ENCODE data around the gene MICU1. TPM values are rescaled to one million over a fixed set of nuclear protein-coding genes. Genes with fewer than 3 reads are reported as not detected.
A peak's percentile ranks its signal among the peaks of the same experiment; 100 is the strongest.
"Not testable (repeated sequence)": the region's sequence is repeated elsewhere in the genome, so short reads cannot be mapped to it uniquely, and the experiment has no call there.

Gene MICU1
- total RNA-seq, 2 experiments from 2014 or later: 41.2 to 41.7 TPM

DNA sequence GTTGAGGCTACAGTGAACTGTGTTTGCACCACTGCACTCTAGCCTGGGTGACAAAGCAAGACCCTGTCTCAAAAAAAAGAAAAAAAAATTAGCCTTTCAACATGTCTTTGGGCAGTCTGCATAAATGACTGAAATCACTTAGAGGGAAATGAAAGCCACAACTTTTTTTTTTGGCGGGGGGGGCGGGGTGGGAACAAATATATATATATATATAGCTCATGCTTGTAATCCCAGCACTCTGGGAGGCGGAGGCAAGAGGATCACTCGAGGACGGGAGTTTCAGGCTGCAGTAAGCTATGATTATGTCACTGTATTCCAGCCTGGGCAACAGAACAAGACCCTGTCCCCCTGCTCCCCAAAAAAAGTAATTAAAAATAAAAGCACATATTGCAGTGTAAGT is 23.4 kb upstream of the MICU1 start:
- DNase-seq: no peak
- ChIA-PET CTCF (no interaction called here), POLR2A (no interaction called here)
- no peaks in the 10 kb centered on the region for H3K36me3 Mint-ChIP-seq
- H3K27ac Mint-ChIP-seq: no peak overlapping the region
- H3K27me3 Mint-ChIP-seq: no peaks in the 10 kb centered on the region
- no peaks in the 10 kb centered on the region for H3K4me1 Mint-ChIP-seq (ENCODE audit: low read depth)
- H3K4me3 Mint-ChIP-seq: no peak overlapping the region
- H3K9me3 Mint-ChIP-seq: no peaks in the 10 kb centered on the region
- intact Hi-C loops (cut with micrococcal nuclease): no loop called here

DNA sequence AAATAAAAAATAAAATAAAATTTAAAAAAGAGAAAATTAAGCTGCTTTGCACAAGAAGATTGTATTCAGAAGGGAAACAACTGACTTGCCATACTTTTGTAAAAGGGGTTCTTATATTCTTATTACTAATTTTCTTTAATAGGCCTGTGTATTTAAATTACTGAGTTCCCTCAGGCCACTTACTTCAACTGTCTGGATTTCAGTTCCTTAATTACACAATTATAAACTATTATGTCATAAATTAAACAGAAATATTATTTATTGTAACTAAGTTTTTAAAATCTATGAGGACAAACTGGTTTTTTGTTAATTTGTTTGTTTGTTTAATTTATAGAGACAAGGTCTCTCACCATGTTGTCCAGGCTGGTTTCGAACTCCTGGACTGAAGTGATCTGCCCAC is 22.4 kb upstream of the MICU1 start:
- intact Hi-C loops (cut with micrococcal nuclease): no loop called here
- ChIA-PET CTCF (no interaction called here), POLR2A (no interaction called here)
- H3K4me1 Mint-ChIP-seq (ENCODE audit: low read depth): no peaks in the 10 kb centered on the region
- H3K9me3 Mint-ChIP-seq: no peaks in the 10 kb centered on the region
- no peak for DNase-seq
- no peaks in the 10 kb centered on the region for H3K36me3 Mint-ChIP-seq
- no peak overlapping the region for H3K4me3 Mint-ChIP-seq
- H3K27me3 Mint-ChIP-seq: no peaks in the 10 kb centered on the region
- H3K27ac Mint-ChIP-seq: no peak overlapping the region

DNA sequence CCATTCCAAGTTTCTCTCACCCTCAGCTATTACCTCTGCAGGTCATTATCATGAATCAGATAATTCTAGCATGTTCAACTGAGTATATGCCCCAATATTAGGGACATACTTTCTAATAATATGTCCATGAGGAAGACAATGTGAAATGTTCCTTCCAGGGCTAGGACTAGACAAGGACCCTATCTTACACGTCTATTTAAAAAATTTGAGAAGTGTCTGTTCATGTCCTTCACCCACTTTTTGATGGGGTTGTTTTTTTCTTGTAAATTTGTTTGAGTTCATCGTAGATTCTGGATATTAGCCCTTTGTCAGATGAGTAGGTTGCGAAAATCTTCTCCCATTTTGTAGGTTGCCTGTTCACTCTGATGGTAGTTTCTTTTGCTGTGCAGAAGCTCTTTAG is 21.1 kb upstream of the MICU1 start:
- H3K27ac Mint-ChIP-seq; H3K4me3 Mint-ChIP-seq; H3K36me3 Mint-ChIP-seq; DNase-seq; H3K27me3 Mint-ChIP-seq; intact Hi-C loops (cut with micrococcal nuclease); H3K9me3 Mint-ChIP-seq; CTCF ChIA-PET; H3K4me1 Mint-ChIP-seq (ENCODE audit: low read depth): not testable (repeated sequence)
- POLR2A ChIA-PET: interaction anchor here (0.7 kb wide), 1 partner anchor 12 kb away, joined by 3 read pairs; no protein-coding TSS in a partner anchor

DNA sequence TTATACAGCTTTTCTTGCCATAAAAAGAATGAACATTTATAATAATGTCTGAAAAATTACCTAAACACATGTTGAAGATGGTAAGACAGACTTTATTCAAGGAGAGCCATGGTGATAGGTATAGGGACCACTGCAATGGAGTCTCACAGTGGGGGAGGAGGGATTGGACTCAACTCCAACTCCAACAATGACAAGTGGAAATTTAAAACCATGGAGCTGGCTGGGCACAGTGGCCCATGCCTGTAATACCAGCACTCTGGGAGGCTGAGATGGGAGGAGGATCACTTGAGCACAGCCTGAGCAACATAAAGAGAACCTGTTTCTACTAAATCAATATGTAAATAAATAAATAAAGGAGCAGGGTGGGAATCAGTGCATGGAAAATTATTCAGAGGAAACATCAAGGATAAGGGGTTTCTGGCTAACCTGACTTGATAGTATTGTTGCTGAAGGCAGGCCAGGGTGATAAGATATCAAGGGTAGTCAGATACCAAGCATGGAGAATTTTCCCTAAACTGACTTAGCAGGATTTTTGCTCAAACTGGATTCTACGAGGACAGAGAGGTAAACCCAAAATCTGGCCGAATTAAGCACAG is 19.5 kb upstream of the MICU1 start:
- Mint-ChIP-seq H3K4me1 (ENCODE audit: low read depth) (no peaks in the 10 kb centered on the region), H3K27ac (no peak overlapping the region), H3K36me3 (no peaks in the 10 kb centered on the region), H3K27me3 (no peaks in the 10 kb centered on the region), H3K4me3 (no peak overlapping the region), H3K9me3 (no peaks in the 10 kb centered on the region)
- ChIA-PET POLR2A (no interaction called here), CTCF (interaction anchor here (0.6 to 0.9 kb wide), 2 partner anchors 188 to 615 kb away, joined by 3 read pairs; no protein-coding TSS in a partner anchor)
- intact Hi-C loops (cut with micrococcal nuclease): no loop called here
- no peak for DNase-seq

DNA sequence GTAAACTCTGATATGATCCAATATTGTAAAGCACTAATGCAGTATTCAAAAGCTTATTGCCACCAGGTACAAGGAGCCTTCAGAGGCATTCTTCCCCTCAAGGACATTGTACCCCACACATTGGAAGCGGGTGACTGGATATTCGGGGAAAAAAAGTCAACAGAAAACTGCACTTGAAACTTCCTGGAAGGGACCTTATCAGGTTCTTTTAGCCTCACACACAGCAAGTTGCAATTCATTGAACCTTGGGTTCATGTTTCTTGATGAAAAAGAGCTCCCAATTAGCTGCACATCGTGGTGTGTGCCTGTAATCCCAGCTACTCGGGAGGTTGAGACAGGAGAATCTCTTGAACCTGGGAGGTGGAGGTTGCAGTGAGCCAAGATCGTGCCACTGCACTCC is 16.4 kb upstream of the MICU1 start:
- no peak for DNase-seq
- H3K9me3 Mint-ChIP-seq: no peaks in the 10 kb centered on the region
- peaks cover 3% of the 10 kb centered on the region for H3K4me1 Mint-ChIP-seq (ENCODE audit: low read depth)
- no peak overlapping the region for H3K4me3 Mint-ChIP-seq
- H3K27ac Mint-ChIP-seq: no peak overlapping the region
- CTCF ChIA-PET: no interaction called here
- intact Hi-C loops (cut with micrococcal nuclease): no loop called here
- H3K36me3 Mint-ChIP-seq: peaks cover 1% of the 10 kb centered on the region
- POLR2A ChIA-PET: no interaction called here
- no peaks in the 10 kb centered on the region for H3K27me3 Mint-ChIP-seq

DNA sequence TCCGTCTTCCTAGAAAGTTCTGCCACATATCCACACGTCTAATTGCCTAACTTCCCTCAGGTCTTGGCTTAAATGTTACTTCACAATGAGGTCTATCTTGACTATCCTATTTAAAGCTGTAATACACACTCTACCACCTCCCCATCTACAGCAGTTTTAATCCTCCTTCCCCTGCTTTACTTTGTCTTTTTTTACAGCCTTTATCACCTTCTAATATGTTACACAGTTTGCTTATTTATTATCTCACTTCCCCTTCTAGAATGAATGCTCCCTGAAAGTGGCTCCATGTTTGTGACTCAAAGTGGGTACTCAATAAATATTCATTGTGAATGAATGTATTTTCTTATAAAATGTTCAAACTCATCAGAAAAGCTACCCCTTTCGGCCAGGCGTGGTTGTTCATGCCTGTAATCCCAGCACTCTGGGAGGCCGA is 13.6 kb upstream of the MICU1 start:
- CTCF ChIA-PET: no interaction called here
- Mint-ChIP-seq H3K9me3 (no peaks in the 10 kb centered on the region), H3K27me3 (no peaks in the 10 kb centered on the region), H3K36me3 (peaks cover 1% of the 10 kb centered on the region), H3K4me3 (no peak overlapping the region), H3K4me1 (ENCODE audit: low read depth) (peaks cover 5% of the 10 kb centered on the region), H3K27ac (no peak overlapping the region)
- POLR2A ChIA-PET: no interaction called here
- intact Hi-C loops (cut with micrococcal nuclease): no loop called here
- no peak for DNase-seq

- Mint-ChIP-seq H3K4me1 (ENCODE audit: low read depth) (peaks cover 5% of the 10 kb centered on the region), H3K9me3 (no peaks in the 10 kb centered on the region), H3K27ac (no peak overlapping the region), H3K36me3 (peaks cover 1% of the 10 kb centered on the region), H3K4me3 (no peak overlapping the region), H3K27me3 (no peaks in the 10 kb centered on the region)
- ChIA-PET CTCF (no interaction called here), POLR2A (no interaction called here)
- intact Hi-C loops (cut with micrococcal nuclease): no loop called here
- no peak for DNase-seq
Measured at GRCh38 chr10:72638586-72639440, 12.9 kb upstream of the MICU1 start.

GRCh38 chr10:72637398-72637857 is 11.5 kb upstream of the MICU1 start:
- Mint-ChIP-seq H3K9me3 (no peaks in the 10 kb centered on the region), H3K36me3 (peaks cover 1% of the 10 kb centered on the region), H3K27me3 (no peaks in the 10 kb centered on the region), H3K27ac (no peak overlapping the region), H3K4me3 (no peak overlapping the region), H3K4me1 (ENCODE audit: low read depth) (peaks cover 5% of the 10 kb centered on the region)
- POLR2A ChIA-PET: interaction anchor here (1.3 kb wide), 1 partner anchor 12 kb away, joined by 5 read pairs; the partner anchor contains the start of gene MICU1
- CTCF ChIA-PET: no interaction called here
- DNase-seq: peak; percentile 67
- intact Hi-C loops (cut with micrococcal nuclease): no loop called here

GRCh38 chr10:72630144-72630543 is 4.3 kb upstream of the MICU1 start:
- intact Hi-C loops (cut with micrococcal nuclease): no loop called here
- peaks cover 3% of the 10 kb centered on the region for H3K4me1 Mint-ChIP-seq (ENCODE audit: low read depth)
- CTCF ChIA-PET: no interaction called here
- no peak overlapping the region for H3K4me3 Mint-ChIP-seq
- POLR2A ChIA-PET: no interaction called here
- H3K36me3 Mint-ChIP-seq: no peaks in the 10 kb centered on the region
- no peak overlapping the region for H3K27ac Mint-ChIP-seq
- DNase-seq: no peak
- no peaks in the 10 kb centered on the region for H3K27me3 Mint-ChIP-seq
- H3K9me3 Mint-ChIP-seq: no peaks in the 10 kb centered on the region

GRCh38 chr10:72626444-72626754 is 520 bp upstream of the MICU1 start:
- Mint-ChIP-seq H3K4me3 (peak overlapping the region; percentile 97), H3K27me3 (no peaks in the 10 kb centered on the region), H3K9me3 (no peaks in the 10 kb centered on the region), H3K27ac (peak overlapping the region; percentile 86), H3K4me1 (ENCODE audit: low read depth) (peaks cover 10% of the 10 kb centered on the region), H3K36me3 (no peaks in the 10 kb centered on the region)
- ChIA-PET CTCF (no interaction called here), POLR2A (interaction anchor here (1.0 to 1.8 kb wide), 4 partner anchors 11 to 67 kb away, joined by 3 to 5 read pairs (median 4); partner anchors contain the start of gene MCU)
- intact Hi-C loops (cut with micrococcal nuclease): loop anchor here (2.0 to 10.0 kb wide), 2 partner anchors 66 to 262 kb away; partner anchors contain the start of gene MCU
- no peak for DNase-seq

GRCh38 chr10:72625276-72625607 is 637 bp downstream of the MICU1 start:
- intact Hi-C loops (cut with micrococcal nuclease): loop anchor here (1.0 to 10.0 kb wide), 2 partner anchors 62 to 260 kb away; no protein-coding TSS in a partner anchor
- DNase-seq: no peak
- no peaks in the 10 kb centered on the region for H3K9me3 Mint-ChIP-seq
- H3K27ac Mint-ChIP-seq: peak overlapping the region; percentile 86
- peaks cover 10% of the 10 kb centered on the region for H3K4me1 Mint-ChIP-seq (ENCODE audit: low read depth)
- peak overlapping the region; percentile 97 for H3K4me3 Mint-ChIP-seq
- H3K36me3 Mint-ChIP-seq: no peaks in the 10 kb centered on the region
- no peaks in the 10 kb centered on the region for H3K27me3 Mint-ChIP-seq
- POLR2A ChIA-PET: interaction anchor here (0.7 to 1.8 kb wide), 6 partner anchors 12 to 68 kb away, joined by 3 to 5 read pairs (median 4); partner anchors contain the start of gene MCU
- CTCF ChIA-PET: interaction anchor here (1.0 kb wide), 1 partner anchor 60 kb away, joined by 3 read pairs; no protein-coding TSS in a partner anchor

DNA sequence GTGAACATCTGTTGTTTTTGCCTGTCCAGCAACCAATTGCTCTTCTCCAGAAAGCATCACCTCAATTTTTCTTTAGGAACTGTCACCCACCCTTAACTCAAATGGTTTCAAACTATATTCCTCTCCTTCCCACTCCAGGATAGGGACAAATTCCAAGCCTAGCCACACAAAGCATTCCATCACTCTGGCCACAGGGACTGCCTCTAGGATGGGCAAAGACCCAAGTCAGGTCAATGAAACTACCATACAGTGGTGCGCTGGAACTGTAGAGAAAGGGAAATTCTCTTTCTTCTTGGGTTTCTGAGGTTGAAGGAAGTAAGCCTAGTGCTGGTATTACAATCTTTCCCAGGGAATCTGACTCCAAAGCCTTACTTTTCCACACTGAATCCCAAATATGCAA is 3.6 kb downstream of the MICU1 start:
- Mint-ChIP-seq H3K9me3 (no peaks in the 10 kb centered on the region), H3K4me1 (ENCODE audit: low read depth) (peaks cover 10% of the 10 kb centered on the region), H3K27me3 (no peaks in the 10 kb centered on the region), H3K27ac (no peak overlapping the region), H3K36me3 (peaks cover 2% of the 10 kb centered on the region), H3K4me3 (no peak overlapping the region)
- ChIA-PET POLR2A (no interaction called here), CTCF (no interaction called here)
- no peak for DNase-seq
- intact Hi-C loops (cut with micrococcal nuclease): loop anchor here (10.0 kb wide), 1 partner anchor 257 kb away; no protein-coding TSS in a partner anchor

All from activated CD4-positive, alpha-beta memory T cell treated with anti-CD3 and anti-CD28 coated beads for 36 hours (primary cell).